Hindlimb muscle (tissue), 1 donor: Measurements from ENCODE around the gene RAB1A. TPM values are rescaled to one million over a fixed set of nuclear protein-coding genes. Genes with fewer than 3 reads are reported as not detected.

Source experiments
- polyA plus RNA-seq: library from polyadenylated mRNA; unstranded; fragments of 120-200 nt; gene quantifications from one replicate; pipeline ENCODE4 v1.2.1, GENCODE V29; 2013; ENCODE audit not compliant: insufficient read length

The RAB1A gene
- polyA plus RNA-seq, 1 donor = 111 TPM

Other genes with a start within 250 kb of the RAB1A start
- gene SLC1A4, start 140.7 kb downstream of the RAB1A start, polyA plus RNA-seq = 10.4 TPM
- gene CEP68, start 73.7 kb downstream of the RAB1A start, polyA plus RNA-seq = 32.4 TPM
- 110 TPM for gene ACTR2, start 97.7 kb upstream of the RAB1A start, polyA plus RNA-seq